Subcutaneous abdominal adipose tissue (tissue), 5 donors: ENCODE results near the gene ANKLE1.

Experiments
- H3K27ac ChIP-seq: one replicate; pipeline ENCODE4 v1.7.0; 2013; ENCODE audit warnings: low read depth, mild to moderate bottlenecking, inconsistent platforms, low read length, moderate library complexity
- H3K27me3 ChIP-seq, 5 donors: one replicate each; pipeline ENCODE4 v1.7.0; 2013; ENCODE audit warnings: low read length in 5 of 5, inconsistent platforms in 1 of 5; ENCODE audit not compliant: control insufficient read depth in 5 of 5, insufficient read depth in 4 of 5
- H3K36me3 ChIP-seq, 5 donors: one replicate each; pipeline ENCODE4 v1.7.0; 2013; ENCODE audit warnings: low read length in 5 of 5; ENCODE audit not compliant: control insufficient read depth in 5 of 5, insufficient read depth in 5 of 5
- H3K4me1 ChIP-seq, 5 donors: one replicate each; pipeline ENCODE4 v1.7.0; 2013; ENCODE audit warnings: low read length in 5 of 5, mild to moderate bottlenecking in 3 of 5, moderate library complexity in 1 of 5; ENCODE audit not compliant: control insufficient read depth in 5 of 5, insufficient read depth in 5 of 5
- H3K4me3 ChIP-seq, 5 donors: one replicate each; pipeline ENCODE4 v1.7.0; 2013; ENCODE audit warnings: low read length in 5 of 5, low read depth in 1 of 5
- H3K9ac ChIP-seq, 5 donors: one replicate each; pipeline ENCODE4 v1.7.0; 2013; ENCODE audit warnings: low read length in 5 of 5, mild to moderate bottlenecking in 4 of 5, moderate library complexity in 3 of 5
- H3K9me3 ChIP-seq, 5 donors: one replicate each; pipeline ENCODE4 v1.7.0; 2013; ENCODE audit warnings: low read length in 5 of 5; ENCODE audit not compliant: control insufficient read depth in 5 of 5
- donor health status: healthy.
- donor health status: healthy.
- donor health status: healthy.
- donor health status: healthy.
- donor health status: healthy.

The ANKLE1 gene

GRCh38 chr19:17240826-17241399 is 40.8 kb upstream of the ANKLE1 start:
- H3K36me3 ChIP-seq, result peaks cover 0 to 18% (median 7%) of the 10 kb centered on the region in 5 donors
- H3K9ac ChIP-seq, result peak overlapping the region in 2 of 5 donors; percentile 16 to 60
- peaks cover 2 to 57% (median 50%) of the 10 kb centered on the region in 5 donors for H3K4me1 ChIP-seq
- H3K9me3 ChIP-seq, result no peaks in the 10 kb centered on the region
- no peak overlapping the region for H3K4me3 ChIP-seq
- no peaks in the 10 kb centered on the region for H3K27me3 ChIP-seq
- peak overlapping the region; percentile 89 for H3K27ac ChIP-seq

DNA sequence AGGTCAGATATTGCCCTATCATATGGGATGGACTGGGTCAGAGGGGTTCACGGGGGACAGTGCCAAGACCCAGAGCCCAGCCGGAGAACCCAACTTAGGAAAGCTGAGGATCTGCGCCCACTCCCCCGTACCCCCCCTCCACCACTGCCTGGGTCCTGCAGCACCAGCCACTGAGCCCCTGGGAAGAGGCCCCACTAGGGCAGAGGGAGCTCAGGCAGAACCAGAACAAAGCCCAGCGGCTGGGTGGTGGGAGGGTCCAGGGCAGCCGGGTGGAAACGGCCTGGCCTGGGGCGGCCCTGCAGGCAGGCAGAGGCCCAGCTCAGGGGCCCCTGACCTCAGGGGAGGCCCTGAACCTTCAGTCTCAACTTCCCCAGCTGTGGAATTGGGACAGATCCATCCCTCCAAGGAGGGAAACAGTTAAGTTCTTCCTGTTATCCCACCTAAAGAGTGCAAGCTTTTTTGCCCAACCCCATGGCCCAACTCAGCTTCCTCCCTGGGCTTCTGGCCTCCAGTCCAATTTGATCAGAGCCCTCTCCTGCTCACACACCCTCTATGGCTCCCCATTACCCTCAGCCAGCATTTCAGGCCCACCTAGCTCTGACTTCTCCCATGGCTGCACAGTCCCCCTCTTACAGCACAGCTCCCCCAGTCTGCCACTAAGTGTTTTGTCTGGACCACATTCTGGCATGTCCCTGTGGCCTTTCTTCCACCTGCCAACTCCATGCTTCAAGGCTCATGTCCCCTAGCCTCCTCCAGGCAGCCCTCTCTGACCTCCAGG is 39.1 kb upstream of the ANKLE1 start:
- Histone ChIP-seq H3K27me3 (no peaks in the 10 kb centered on the region), H3K9ac (peak overlapping the region; percentile 21 to 92 (median 68)), H3K4me1 (peaks cover 2 to 63% (median 58%) of the 10 kb centered on the region in 5 donors), H3K36me3 (peaks cover 0 to 16% (median 7%) of the 10 kb centered on the region in 5 donors), H3K9me3 (no peaks in the 10 kb centered on the region), H3K4me3 (peak overlapping the region; percentile 11 to 91 (median 84)), H3K27ac (peak overlapping the region; percentile 89)

- H3K9me3 ChIP-seq, result no peaks in the 10 kb centered on the region
- peak overlapping the region; percentile 89 for H3K27ac ChIP-seq
- peaks cover 5 to 70% (median 65%) of the 10 kb centered on the region in 5 donors for H3K4me1 ChIP-seq
- peak overlapping the region; percentile 57 to 92 (median 81) for H3K9ac ChIP-seq
- H3K27me3 ChIP-seq, result no peaks in the 10 kb centered on the region
- peaks cover 0 to 9% (median under 1%) of the 10 kb centered on the region in 5 donors for H3K36me3 ChIP-seq
- H3K4me3 ChIP-seq, result peak overlapping the region; percentile 78 to 95 (median 84)
Observed at GRCh38 chr19:17243211-17243829, 38.4 kb upstream of the ANKLE1 start.

DNA sequence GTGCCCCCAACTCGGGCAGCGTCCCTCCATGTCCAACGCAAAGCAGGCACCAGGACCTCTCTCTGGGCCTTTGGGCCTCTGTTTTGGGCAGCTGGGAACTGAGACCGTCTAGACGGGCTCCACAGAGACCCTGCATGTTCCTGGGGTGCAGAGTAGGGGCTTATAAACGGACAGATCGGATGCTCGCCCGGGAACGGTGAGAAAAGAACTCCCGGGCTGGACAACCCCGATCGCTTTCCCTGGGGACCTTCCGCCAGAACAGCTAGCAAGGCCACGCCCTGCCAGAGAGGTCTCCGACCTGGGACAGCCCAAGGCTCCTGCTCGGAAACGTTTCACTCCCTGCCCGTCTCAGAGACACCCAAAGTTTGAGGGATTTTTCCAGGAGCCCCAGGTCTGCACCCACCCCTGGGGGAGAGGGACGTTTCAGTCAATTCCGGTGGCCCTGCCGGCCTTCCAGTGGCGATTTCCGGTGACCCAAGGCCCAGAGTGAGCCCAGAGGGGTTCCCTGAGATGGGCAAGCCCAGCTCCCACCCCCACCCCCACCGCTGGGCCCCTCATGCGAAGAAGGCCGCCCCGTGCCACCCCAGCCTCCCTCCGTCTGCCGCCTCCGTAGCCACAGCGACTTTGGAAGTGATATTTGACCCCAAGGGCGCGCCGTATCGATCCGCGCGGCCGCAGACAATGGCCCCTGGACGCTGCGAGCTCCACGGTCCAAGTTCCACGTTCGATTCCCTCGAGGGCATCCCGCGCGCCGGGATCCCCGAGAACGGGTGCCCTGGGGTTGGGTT is 37.7 kb upstream of the ANKLE1 start:
- Histone ChIP-seq H3K4me1 (peaks cover 5 to 70% (median 65%) of the 10 kb centered on the region in 5 donors), H3K27ac (peak overlapping the region; percentile 89), H3K4me3 (peak overlapping the region; percentile 84 to 95 (median 91))

DNA sequence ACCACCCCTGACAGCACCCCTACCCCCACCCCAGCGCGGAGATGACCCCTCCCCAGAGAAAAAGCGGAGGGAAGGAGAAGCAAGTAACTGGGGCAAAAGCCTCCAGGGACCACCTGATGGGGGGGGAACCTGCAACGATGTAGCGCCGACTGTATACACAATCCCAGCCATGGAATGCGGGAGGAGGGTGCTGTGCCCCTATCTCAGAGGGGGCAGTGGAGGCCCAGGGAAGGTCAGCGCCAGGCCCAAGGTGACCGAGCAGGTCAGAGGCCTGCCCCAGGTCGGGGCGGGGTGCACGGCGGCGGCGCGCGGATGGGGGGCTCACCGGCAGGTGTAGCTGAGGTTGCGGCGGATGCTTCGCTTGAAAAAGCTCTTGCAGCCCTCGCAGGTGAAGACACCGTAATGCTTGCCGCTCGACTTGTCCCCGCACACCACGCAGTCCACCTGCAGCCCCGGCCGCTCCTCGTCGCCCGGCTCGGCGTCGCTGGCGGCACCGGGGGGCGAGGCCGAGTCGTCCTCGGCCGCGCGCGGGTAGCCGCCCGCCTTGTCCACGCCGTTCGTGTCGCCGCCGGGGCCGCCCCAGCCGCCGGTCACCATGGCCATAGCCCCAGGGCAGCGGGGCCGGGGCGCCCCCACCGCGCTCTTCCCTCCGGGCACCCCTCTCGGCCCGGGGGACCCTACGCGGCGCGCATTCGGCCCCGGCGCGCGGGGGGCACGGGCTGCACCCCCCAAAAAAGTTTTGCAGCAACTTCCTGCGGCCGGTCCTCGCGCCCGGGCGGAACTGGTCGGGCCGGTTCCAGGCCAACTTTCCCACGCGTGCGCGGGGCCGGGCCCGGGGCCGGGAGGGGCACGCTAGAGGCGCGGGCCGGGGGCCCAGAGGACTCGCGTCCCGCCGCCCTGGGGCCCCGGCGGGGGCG is 36.8 kb upstream of the ANKLE1 start:
- peaks cover 5 to 67% (median 62%) of the 10 kb centered on the region in 5 donors for H3K4me1 ChIP-seq
- H3K9me3 ChIP-seq, result no peaks in the 10 kb centered on the region
- peak overlapping the region; percentile 57 to 92 (median 81) for H3K9ac ChIP-seq
- peak overlapping the region; percentile 84 to 95 (median 91) for H3K4me3 ChIP-seq
- H3K36me3 ChIP-seq, result peaks cover 0 to 6% (median 2%) of the 10 kb centered on the region in 5 donors
- H3K27ac ChIP-seq, result peak overlapping the region; percentile 89
- H3K27me3 ChIP-seq, result no peaks in the 10 kb centered on the region

More for the DNA sequence above, 37.7 kb upstream of the ANKLE1 start:
- H3K9ac ChIP-seq, result peak overlapping the region; percentile 57 to 92 (median 81)
- peaks cover 0 to 6% (median 0%) of the 10 kb centered on the region in 5 donors for H3K36me3 ChIP-seq
- no peaks in the 10 kb centered on the region for H3K9me3 ChIP-seq
- no peaks in the 10 kb centered on the region for H3K27me3 ChIP-seq

DNA sequence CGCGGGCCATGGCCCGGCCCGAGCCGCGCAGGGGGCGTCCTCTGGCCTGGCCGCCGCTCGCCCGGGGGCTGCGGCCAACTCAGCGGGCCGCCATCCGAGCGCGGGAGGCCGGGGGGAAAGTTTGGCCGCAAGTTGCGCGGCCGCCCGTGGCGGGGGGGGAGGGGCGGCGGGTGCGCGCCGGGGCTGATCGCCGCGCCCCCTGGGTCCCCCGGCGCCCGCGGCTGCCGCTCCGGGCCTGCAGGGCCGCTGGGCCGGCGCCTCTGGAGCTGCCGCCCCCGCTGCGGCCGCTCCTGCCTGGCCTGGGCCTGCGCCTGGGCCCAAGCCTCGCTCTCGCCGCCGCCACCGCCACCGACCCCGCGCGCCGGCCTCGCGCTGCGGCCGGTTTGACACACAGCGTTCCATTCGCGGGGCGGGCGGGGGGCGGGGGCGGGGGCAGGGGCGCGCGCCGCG is 36.1 kb upstream of the ANKLE1 start, which contains the start of gene NR2F6:
Gene NR2F6, minus strand, starts transcription at position 385 of the 450 bp plus-strand sequence. CDS start 699 bp downstream, outside the sequence.
- Histone ChIP-seq H3K4me1 (peaks cover 5 to 61% (median 56%) of the 10 kb centered on the region in 5 donors), H3K9ac (peak within 1 kb of the TSS in 4 of 5 donors; percentile 57 to 89 (median 74)), H3K4me3 (peak within 1 kb of the TSS; percentile 84 to 95 (median 91)), H3K27me3 (no peaks in the 10 kb centered on the region), H3K27ac (peak within 1 kb of the TSS; percentile 89), H3K36me3 (peaks cover 0 to 8% (median 0%) of the 10 kb centered on the region in 5 donors), H3K9me3 (no peaks in the 10 kb centered on the region)

DNA sequence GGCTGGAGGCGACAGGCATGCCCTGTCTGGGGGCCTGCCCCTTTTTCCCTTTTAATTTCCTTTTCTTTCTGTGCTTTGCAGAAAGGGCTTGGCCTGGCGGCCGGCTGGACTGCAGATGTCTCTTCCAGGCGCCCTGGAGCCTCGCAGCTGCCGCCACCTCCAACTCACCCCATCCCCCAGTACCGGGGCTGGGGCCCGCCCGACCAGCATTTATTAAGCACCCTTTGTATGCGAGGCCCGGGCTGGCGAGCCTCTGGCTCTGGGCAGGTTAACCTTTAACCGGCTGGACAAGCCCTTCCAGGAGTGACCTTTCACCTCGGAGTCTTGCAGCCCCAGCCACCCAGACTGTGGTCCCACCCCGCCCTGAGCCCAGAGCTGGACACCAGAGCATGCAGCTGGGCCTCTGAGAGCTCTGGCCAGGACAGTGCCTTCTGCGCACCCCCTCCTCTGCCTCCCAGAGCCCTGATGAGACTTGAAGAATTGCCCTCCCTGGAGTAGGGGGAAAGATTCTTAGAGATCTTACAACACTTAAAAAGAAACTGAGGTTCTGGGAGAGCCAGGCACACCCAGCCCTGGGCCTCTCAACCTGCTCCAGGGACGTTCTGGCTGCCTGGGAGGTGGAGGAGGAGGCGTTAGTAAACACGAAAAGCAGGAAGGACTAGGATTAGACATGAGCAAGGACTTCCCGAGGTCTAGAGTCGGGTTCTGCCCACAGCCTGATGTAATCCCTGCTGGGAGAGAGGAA is 34.8 kb upstream of the ANKLE1 start:
- Histone ChIP-seq H3K4me1 (peaks cover 5 to 51% (median 45%) of the 10 kb centered on the region in 5 donors), H3K27ac (peak overlapping the region; percentile 75), H3K4me3 (peak overlapping the region in 4 of 5 donors; percentile 48 to 72 (median 54)), H3K9ac (peak overlapping the region; percentile 10 to 69 (median 27)), H3K27me3 (no peaks in the 10 kb centered on the region), H3K36me3 (peaks cover 0 to 12% (median 4%) of the 10 kb centered on the region in 5 donors), H3K9me3 (no peaks in the 10 kb centered on the region)

DNA sequence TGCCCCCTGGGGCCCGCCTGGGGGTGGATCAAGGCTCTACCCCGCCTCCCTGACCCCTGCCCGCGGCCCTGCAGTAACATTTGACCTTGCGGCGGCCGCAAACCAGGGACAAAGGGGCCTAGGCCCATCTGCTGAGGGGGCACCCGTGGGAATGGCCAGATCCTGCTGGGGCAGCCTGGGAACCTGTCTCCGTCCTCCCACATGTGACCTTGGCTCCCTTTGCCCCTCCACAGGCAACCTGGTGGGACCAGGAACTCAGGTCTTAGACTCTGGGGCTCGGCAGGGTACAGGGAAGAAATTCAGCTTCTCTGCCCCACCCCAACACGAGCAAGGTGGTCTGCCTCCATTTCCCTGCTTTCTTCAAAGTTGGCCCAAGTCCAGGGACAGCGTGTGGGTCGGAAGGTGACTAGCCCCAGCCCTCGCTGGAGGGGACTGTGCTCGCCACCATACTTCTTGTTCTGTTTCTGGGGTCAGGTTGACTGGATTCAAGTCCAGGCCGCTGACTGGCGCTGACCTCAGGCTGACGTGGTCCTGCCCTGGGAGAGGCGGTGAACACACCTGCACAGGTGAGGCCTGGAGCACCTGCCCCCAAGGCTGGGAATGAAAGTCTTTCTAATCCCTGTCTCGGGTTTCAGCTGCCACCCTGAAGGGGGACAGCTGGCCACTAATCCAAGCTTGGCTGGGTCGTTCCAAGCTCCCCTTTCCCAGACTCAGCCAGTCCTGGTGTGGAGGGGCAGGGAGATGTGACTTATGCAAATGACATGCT is 33.5 kb upstream of the ANKLE1 start:
- H3K27me3 ChIP-seq, result no peaks in the 10 kb centered on the region
- H3K9ac ChIP-seq, result peak overlapping the region in 1 of 5 donors; percentile 48
- peak overlapping the region; percentile 30 for H3K27ac ChIP-seq
- H3K4me1 ChIP-seq, result peaks cover 5 to 39% (median 33%) of the 10 kb centered on the region in 5 donors
- no peaks in the 10 kb centered on the region for H3K9me3 ChIP-seq
- H3K4me3 ChIP-seq, result no peak overlapping the region
- peaks cover 0 to 13% (median 5%) of the 10 kb centered on the region in 5 donors for H3K36me3 ChIP-seq
